HCT116 (cell line): ENCODE results near the gene FAM83F.

Source experiments
- CBX3 ChIP-seq: IDR thresholded peaks from 2 replicates; pipeline ENCODE4 v1.6.1; 2012; ENCODE audit warnings: low read depth
- CEBPB ChIP-seq: IDR thresholded peaks from 2 replicates; pipeline ENCODE4 v1.6.1; 2012; ENCODE audit warnings: low read depth
- CTCF ChIP-seq, 3 experiments: fragments of 200-600 bp in 1 of 3; sonication (generic) in 1 of 3; IDR thresholded peaks in 2 of 3; conservative IDR thresholded peaks in 1 of 3; 2 replicates each; pipeline ENCODE4 v1.5.1; 2012 to 2017; ENCODE audit warnings: low read depth in 2 of 3, low read length in 2 of 3, antibody characterized with exemption in 1 of 3, borderline replicate concordance in 1 of 3, control low read depth in 1 of 3, mild to moderate bottlenecking in 1 of 3, mixed read lengths in 1 of 3, mixed run types in 1 of 3, moderate library complexity in 1 of 3; ENCODE audit not compliant: insufficient read depth in 1 of 3
- ELF1 ChIP-seq: IDR thresholded peaks from 2 replicates; pipeline ENCODE4 v1.6.1; 2012; ENCODE audit warnings: low read depth, borderline replicate concordance
- EZH2 ChIP-seq: fragments of 200-600 bp; sonication (generic); IDR thresholded peaks from 2 replicates; pipeline ENCODE4 v1.6.1; 2017; ENCODE audit warnings: antibody characterized with exemption, mixed run types
- POLR2A ChIP-seq: IDR thresholded peaks from 2 replicates; pipeline ENCODE4 v1.7.0; 2011; ENCODE audit warnings: borderline replicate concordance; ENCODE audit not compliant: insufficient read depth, insufficient read length; ENCODE audit errors: extremely low read depth
- POLR2AphosphoS5 ChIP-seq: IDR thresholded peaks from 2 replicates; pipeline ENCODE4 v1.6.1; 2011; ENCODE audit warnings: mild to moderate bottlenecking, low read depth, low read length, moderate library complexity
- SP1 ChIP-seq: IDR thresholded peaks from 2 replicates; pipeline ENCODE4 v1.6.1; 2012; ENCODE audit warnings: low read depth
- TCF7L2 ChIP-seq: IDR thresholded peaks from 2 replicates; pipeline ENCODE4 v1.7.0; 2011; ENCODE audit warnings: borderline replicate concordance, inconsistent platforms; ENCODE audit not compliant: insufficient read depth, insufficient read length; ENCODE audit errors: extremely low read depth
- YY1 ChIP-seq: IDR thresholded peaks from 2 replicates; pipeline ENCODE4 v1.6.1; 2011; ENCODE audit warnings: low read length, low read depth, moderate library complexity, mild to moderate bottlenecking; ENCODE audit not compliant: insufficient replicate concordance; ENCODE audit errors: extremely low read depth
- ZNF274 ChIP-seq: fragments of 200-500 bp; sonication (Bioruptor generic); IDR thresholded peaks from 2 replicates; pipeline ENCODE4 v1.6.1; 2014; ENCODE audit warnings: mild to moderate bottlenecking, low read depth, low read length, inconsistent platforms

DNA sequence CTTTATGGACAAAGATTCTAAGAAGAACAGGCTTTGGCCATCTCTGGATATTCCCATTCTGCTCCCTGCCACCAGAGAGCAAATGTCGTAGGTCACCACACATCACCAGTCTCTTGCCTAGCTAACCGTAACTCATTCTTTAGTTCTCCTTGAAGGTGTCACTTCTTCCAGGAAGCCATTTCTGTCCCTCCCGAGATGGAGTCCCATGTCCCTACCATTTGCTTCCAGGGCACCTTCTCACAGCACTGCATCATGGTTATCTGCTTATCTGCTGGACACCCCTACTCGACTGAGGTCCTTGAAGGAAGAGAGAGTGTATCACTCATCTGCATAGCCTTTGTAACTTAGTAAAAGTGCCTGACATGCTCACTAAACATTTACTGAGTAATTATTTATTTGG, 47.6 kb downstream of the FAM83F start:
- no peak for TF ChIP-seq EZH2
- no peak for TF ChIP-seq CBX3
- no peak for TF ChIP-seq CTCF (IDR thresholded peaks at IDR 0.05 in 2 of 3, conservative IDR thresholded peaks at IDR 0.05 in 1 of 3; ENCODE audit: borderline replicate concordance in 1 of 3, insufficient read depth in 1 of 3, low read depth in 2 of 3, low read length in 2 of 3)
- no peak for TF ChIP-seq ELF1
- no peak for TF ChIP-seq POLR2A
- TF ChIP-seq CEBPB = no peak
- no peak for TF ChIP-seq SP1
- no peak for TF ChIP-seq TCF7L2
- TF ChIP-seq YY1 = no peak
- TF ChIP-seq ZNF274 = no peak
- TF ChIP-seq POLR2AphosphoS5 = no peak
